GM21528 (cell line): ENCODE measurements around the gene LHX1.

Source experiments
- ATAC-seq: cut with Tn5 transposase; IDR thresholded peaks from one replicate; pipeline ENCODE4 v1.9.1; 2021; ENCODE audit warnings: mild to moderate bottlenecking, moderate library complexity; ENCODE audit not compliant: unreplicated experiment, low FRiP score

LHX1 gene

GRCh38 chr17:36950027-36950426, 12.8 kb downstream of the LHX1 start:
- no peak for ATAC-seq

- no peak for ATAC-seq
Measured at GRCh38 chr17:36951084-36951789, 14.0 kb downstream of the LHX1 start.

GRCh38 chr17:36971508-36971907, 34.2 kb downstream of the LHX1 start:
- no peak for ATAC-seq

DNA sequence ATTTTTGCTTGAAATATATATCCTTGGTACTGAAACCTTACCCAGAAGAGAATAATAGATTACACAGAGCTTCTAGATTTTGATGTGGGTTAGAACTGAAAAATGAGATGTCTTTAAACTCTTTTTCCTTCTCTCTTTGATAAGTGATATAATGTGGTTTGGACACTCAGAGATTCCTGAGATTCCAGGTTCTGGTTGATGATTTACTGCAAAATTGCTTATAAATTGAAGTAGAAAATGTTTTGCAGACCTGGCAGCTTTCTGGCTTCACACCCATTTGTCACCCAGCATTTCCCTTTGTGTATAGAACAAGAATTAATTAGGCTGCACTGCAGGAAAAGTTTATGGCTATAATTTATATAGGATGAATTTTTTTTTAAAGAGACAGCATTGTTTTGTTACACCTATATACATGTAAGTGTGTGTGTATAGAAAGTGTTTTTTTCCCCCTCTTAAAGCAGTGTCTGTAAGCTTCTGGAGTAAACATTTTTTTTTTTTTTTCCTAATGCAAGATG, 35.0 kb downstream of the LHX1 start:
- ATAC-seq: no peak

DNA sequence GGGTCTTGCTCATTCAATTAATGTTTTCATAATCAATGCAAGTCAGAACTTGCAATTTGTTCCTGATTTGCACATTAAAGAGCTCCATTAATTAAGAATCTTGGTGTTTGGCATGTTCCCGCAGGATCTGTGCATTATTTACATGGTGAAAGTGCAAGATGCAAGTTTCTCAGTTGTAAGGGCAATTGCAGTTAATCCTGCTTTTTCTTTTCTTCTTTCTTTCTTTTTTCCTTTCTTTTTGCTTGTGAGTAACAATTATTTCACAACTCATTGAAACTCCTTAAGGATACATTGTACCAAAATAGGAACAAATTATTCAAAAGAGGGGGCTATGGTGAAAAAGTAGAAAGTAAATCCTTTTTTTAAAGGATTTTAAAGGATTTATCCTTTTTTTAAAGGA, 35.6 kb downstream of the LHX1 start:
- no peak for ATAC-seq

GRCh38 chr17:36975922-36976515, 38.7 kb downstream of the LHX1 start:
- ATAC-seq: no peak

- no peak for ATAC-seq
Measured at GRCh38 chr17:36977066-36977465, 39.8 kb downstream of the LHX1 start.

- ATAC-seq: no peak
Measured at GRCh38 chr17:36977568-36977967, 40.3 kb downstream of the LHX1 start.

GRCh38 chr17:36978810-36979564, 41.7 kb downstream of the LHX1 start:
- no peak for ATAC-seq

DNA sequence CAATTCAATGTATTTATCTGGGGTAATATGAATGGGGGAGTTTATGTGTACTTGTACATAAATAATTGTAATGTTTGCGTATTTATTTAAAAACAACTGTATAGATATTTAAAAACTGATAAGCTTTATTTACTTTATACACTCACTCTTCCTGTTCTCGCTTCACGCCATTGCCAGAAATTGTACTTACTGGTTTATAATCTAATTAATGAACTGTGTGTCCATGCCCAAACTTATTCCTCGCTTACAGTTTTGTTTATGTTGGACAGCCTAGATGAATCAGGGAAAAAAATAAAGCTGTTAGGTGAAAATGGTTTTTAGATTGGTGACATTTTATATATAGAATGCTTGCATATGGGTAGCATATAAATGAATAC, 42.3 kb downstream of the LHX1 start:
- ATAC-seq: no peak

DNA sequence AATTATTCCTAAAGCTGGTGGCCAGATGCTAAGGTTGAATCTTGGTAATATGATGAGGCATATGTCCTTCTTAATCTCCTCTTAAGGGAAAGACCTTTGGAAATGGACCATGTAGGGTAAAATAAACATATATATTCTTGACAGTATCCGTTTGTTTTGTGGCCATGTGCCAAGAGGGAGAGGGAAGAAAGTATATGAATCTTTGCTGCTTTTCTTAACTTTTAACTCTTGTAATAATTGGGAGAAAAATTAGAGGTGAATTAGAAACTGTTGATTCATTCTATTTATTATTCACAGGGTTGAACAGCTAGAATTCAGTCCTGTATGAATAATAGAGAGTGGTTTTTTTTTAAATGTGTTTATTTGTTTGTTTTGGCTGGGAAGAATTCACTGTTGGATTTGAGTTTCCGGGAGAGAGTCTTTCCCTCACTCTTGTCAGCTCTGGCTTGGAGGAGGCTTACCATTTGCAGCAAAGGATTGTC, 43.0 kb downstream of the LHX1 start:
- no peak for ATAC-seq

GRCh38 chr17:36983618-36984017, 46.3 kb downstream of the LHX1 start:
- no peak for ATAC-seq

DNA sequence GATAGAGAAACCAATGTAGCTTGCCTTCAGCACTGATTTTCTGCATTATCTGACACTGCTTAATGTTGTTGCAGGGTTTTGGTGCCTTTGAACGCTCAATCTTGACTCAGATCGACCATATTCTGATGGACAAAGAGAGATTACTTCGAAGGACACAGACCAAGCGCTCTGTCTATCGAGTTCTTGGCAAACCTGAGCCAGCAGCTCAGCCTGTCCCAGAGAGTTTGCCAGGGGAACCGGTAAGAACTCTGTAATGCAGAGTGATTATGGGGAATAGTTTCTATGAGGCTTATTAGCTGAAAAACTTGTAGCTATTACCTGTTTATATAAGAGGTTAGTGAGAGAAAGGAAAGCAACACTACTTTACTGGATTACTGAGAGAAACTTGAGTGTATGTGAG, 51.9 kb downstream of the LHX1 start:
- no peak for ATAC-seq

DNA sequence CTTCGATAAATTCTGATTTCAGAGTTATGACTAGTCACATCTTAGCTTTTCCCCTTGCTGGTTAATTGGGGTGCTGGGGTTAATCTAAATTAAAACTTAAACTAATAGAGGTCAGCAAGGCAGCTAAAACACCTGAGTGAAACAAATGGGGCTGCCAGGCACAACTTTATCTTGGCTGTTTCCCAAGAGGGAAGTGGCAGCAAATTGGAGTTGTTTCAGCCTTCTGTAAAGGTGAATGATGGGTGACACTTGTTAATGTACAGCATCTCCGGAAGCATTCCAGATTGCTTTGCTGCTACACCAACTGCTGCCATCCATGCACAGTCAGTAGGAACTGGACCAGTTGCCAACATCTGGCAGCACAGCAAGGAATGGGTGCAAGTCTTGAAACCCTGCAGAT, 55.4 kb downstream of the LHX1 start:
- no peak for ATAC-seq

DNA sequence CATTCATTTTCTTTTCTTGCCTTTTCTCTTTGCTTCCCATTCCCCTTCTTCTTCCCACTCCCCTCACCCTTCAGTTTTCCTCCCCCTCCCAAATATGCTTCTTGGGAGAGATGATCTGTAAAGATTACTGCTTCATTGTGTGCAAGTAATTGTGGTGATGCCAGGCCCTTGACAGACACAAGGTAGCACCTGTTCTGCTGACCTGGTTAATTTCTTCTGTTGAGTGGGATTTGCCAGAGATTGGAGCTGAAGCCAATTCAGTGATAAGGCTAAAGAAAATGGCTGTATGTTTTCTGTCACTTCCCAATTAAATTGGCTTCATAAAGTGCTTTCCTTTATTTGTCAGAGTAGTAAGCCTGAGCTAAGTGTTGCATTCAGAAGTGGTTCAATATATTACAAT, 56.0 kb downstream of the LHX1 start:
- no peak for ATAC-seq
